ENCODE results near the gene CCR7.

DNA sequence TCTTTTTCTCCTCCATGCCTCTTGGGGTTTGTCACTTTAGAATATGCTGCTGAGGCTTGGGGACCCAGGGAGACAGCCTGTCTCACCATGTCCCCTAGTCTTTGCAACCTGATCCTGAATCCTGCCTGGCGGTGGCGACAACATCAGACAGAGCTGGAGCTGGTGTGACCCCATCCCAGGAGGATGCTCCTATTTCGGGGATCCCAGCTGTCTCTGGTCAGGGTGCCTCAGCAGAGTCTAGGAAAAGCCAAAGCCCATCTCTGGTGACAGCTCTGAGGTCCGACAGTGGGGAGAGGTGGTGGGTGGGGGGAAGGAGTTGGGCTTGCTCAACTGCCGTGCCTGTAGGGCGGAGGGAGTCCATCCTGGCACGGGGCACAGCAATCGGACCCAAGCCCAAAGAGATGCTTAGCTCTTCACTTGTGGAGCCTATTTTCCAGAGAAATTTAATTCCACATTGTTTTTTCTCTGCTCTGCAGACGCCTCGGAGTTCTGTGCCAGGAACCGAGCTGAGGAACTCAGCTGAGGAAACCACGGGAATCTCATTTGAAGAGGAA lies 53.5 kb downstream of the CCR7 start:
- TF ChIP-seq EZH2 (IDR thresholded peaks at IDR 0.05) (no peak), POLR2AphosphoS5 (IDR thresholded peaks at IDR 0.05; ENCODE audit: borderline replicate concordance, low read depth, low read length) (no peak)

Measured in SK-N-MC (cell line).